IPS-20b (cell line): ENCODE results near the gene LGR5.

Experiments
- H3K27ac ChIP-seq: one replicate; pipeline ENCODE4 v1.5.1; 2013; ENCODE audit warnings: low read length
- H3K27me3 ChIP-seq: 2 replicates; pipeline ENCODE4 v1.6.1; 2013; ENCODE audit warnings: mild to moderate bottlenecking, low read length, inconsistent platforms; ENCODE audit not compliant: insufficient read depth
- H3K36me3 ChIP-seq: 2 replicates; pipeline ENCODE4 v1.6.1; 2013; ENCODE audit warnings: low read depth, mild to moderate bottlenecking, inconsistent platforms, low read length, moderate library complexity; ENCODE audit not compliant: insufficient read depth
- H3K4me1 ChIP-seq: 2 replicates; pipeline ENCODE4 v1.6.1; 2013; ENCODE audit warnings: mild to moderate bottlenecking, control low read depth, inconsistent platforms, low read length, moderate library complexity; ENCODE audit not compliant: insufficient read depth
- H3K4me3 ChIP-seq: 2 replicates; pipeline ENCODE4 v1.5.1; 2013; ENCODE audit warnings: mild to moderate bottlenecking, low read length, inconsistent platforms
- H3K9ac ChIP-seq: 2 replicates; pipeline ENCODE4 v1.6.1; 2013; ENCODE audit warnings: low read depth, mild to moderate bottlenecking, inconsistent platforms, low read length, moderate library complexity
- H3K9me3 ChIP-seq: 2 replicates; pipeline ENCODE4 v1.6.1; 2013; ENCODE audit warnings: mild to moderate bottlenecking, low read depth, low read length, inconsistent platforms; ENCODE audit not compliant: insufficient read depth

The LGR5 gene

GRCh38 chr12:71440345-71440762, 756 bp downstream of the LGR5 start:
- H3K4me1 ChIP-seq = no peaks in the 10 kb centered on the region; the same call in 1 of the 2 replicates
- H3K36me3 ChIP-seq = no peaks in the 10 kb centered on the region
- H3K9ac ChIP-seq = no peak overlapping the region
- peaks cover 74% of the 10 kb centered on the region for H3K27me3 ChIP-seq
- H3K4me3 ChIP-seq = peak overlapping the region; percentile 80
- no peak overlapping the region for H3K27ac ChIP-seq
- H3K9me3 ChIP-seq = peaks cover 13% of the 10 kb centered on the region

- peaks cover 74% of the 10 kb centered on the region for H3K27me3 ChIP-seq
- H3K9ac ChIP-seq = no peak overlapping the region
Observed at GRCh38 chr12:71440763-71441748, 1.5 kb downstream of the LGR5 start.

GRCh38 chr12:71441836-71442566, 2.4 kb downstream of the LGR5 start:
- no peak overlapping the region for H3K9ac ChIP-seq
- no peaks in the 10 kb centered on the region for H3K36me3 ChIP-seq
- H3K27ac ChIP-seq = no peak overlapping the region
- no peak overlapping the region for H3K4me3 ChIP-seq
- H3K4me1 ChIP-seq = no peaks in the 10 kb centered on the region; the same call in 1 of the 2 replicates
- H3K27me3 ChIP-seq = peaks cover 71% of the 10 kb centered on the region
- H3K9me3 ChIP-seq = no peaks in the 10 kb centered on the region

More at GRCh38 chr12:71440763-71441748, 1.5 kb downstream of the LGR5 start:
- H3K4me3 ChIP-seq = peak overlapping the region; percentile 80
- H3K27ac ChIP-seq = no peak overlapping the region
- H3K9me3 ChIP-seq = peaks cover 7% of the 10 kb centered on the region
- no peaks in the 10 kb centered on the region for H3K36me3 ChIP-seq
- H3K4me1 ChIP-seq = no peaks in the 10 kb centered on the region; the same call in 1 of the 2 replicates

GRCh38 chr12:71442567-71442931, 3.0 kb downstream of the LGR5 start:
- no peak overlapping the region for H3K27ac ChIP-seq
- no peak overlapping the region for H3K4me3 ChIP-seq
- H3K9me3 ChIP-seq = no peaks in the 10 kb centered on the region
- H3K36me3 ChIP-seq = no peaks in the 10 kb centered on the region
- H3K9ac ChIP-seq = no peak overlapping the region
- peaks cover 65% of the 10 kb centered on the region for H3K27me3 ChIP-seq
- no peaks in the 10 kb centered on the region; the same call in 1 of the 2 replicates for H3K4me1 ChIP-seq

GRCh38 chr12:71445071-71445470, 5.5 kb downstream of the LGR5 start:
- no peaks in the 10 kb centered on the region for H3K4me1 ChIP-seq
- H3K27ac ChIP-seq = no peak overlapping the region
- H3K9me3 ChIP-seq = no peaks in the 10 kb centered on the region
- no peak overlapping the region for H3K9ac ChIP-seq
- H3K27me3 ChIP-seq = peaks cover 40% of the 10 kb centered on the region
- no peaks in the 10 kb centered on the region for H3K36me3 ChIP-seq
- no peak overlapping the region for H3K4me3 ChIP-seq

- Histone ChIP-seq H3K27ac (no peak overlapping the region), H3K4me1 (no peaks in the 10 kb centered on the region), H3K27me3 (peaks cover 14% of the 10 kb centered on the region), H3K4me3 (no peak overlapping the region), H3K9me3 (no peaks in the 10 kb centered on the region), H3K36me3 (no peaks in the 10 kb centered on the region), H3K9ac (no peak overlapping the region)
Observed at GRCh38 chr12:71447691-71448132, 8.1 kb downstream of the LGR5 start.

- H3K4me3 ChIP-seq = no peak overlapping the region
- peaks cover 9% of the 10 kb centered on the region for H3K27me3 ChIP-seq
- H3K4me1 ChIP-seq = no peaks in the 10 kb centered on the region
- no peaks in the 10 kb centered on the region for H3K9me3 ChIP-seq
- H3K9ac ChIP-seq = no peak overlapping the region
- H3K36me3 ChIP-seq = no peaks in the 10 kb centered on the region
- no peak overlapping the region for H3K27ac ChIP-seq
Observed at GRCh38 chr12:71448150-71448581, 8.6 kb downstream of the LGR5 start.

GRCh38 chr12:71449373-71450070, 9.9 kb downstream of the LGR5 start:
- Histone ChIP-seq H3K4me1 (no peaks in the 10 kb centered on the region), H3K27me3 (no peaks in the 10 kb centered on the region), H3K9ac (no peak overlapping the region), H3K9me3 (no peaks in the 10 kb centered on the region), H3K4me3 (no peak overlapping the region), H3K36me3 (no peaks in the 10 kb centered on the region), H3K27ac (no peak overlapping the region)

- H3K27ac ChIP-seq = no peak overlapping the region
- no peak overlapping the region for H3K9ac ChIP-seq
- peaks cover 12% of the 10 kb centered on the region for H3K4me1 ChIP-seq
- no peak overlapping the region for H3K4me3 ChIP-seq
- H3K27me3 ChIP-seq = no peaks in the 10 kb centered on the region
- H3K36me3 ChIP-seq = no peaks in the 10 kb centered on the region
- no peaks in the 10 kb centered on the region for H3K9me3 ChIP-seq
Observed at GRCh38 chr12:71452006-71452405, 12.4 kb downstream of the LGR5 start.

- Histone ChIP-seq H3K9me3 (no peaks in the 10 kb centered on the region), H3K27ac (no peak overlapping the region), H3K36me3 (no peaks in the 10 kb centered on the region), H3K27me3 (no peaks in the 10 kb centered on the region), H3K4me1 (peaks cover 15% of the 10 kb centered on the region), H3K4me3 (no peak overlapping the region), H3K9ac (no peak overlapping the region)
Observed at GRCh38 chr12:71455028-71455737, 15.6 kb downstream of the LGR5 start.

GRCh38 chr12:71456316-71456715, 16.7 kb downstream of the LGR5 start:
- Histone ChIP-seq H3K9me3 (no peaks in the 10 kb centered on the region), H3K27me3 (no peaks in the 10 kb centered on the region), H3K4me3 (no peak overlapping the region), H3K36me3 (no peaks in the 10 kb centered on the region), H3K9ac (no peak overlapping the region), H3K27ac (no peak overlapping the region), H3K4me1 (peaks cover 15% of the 10 kb centered on the region)
